CD14-positive monocyte (primary cell): ENCODE results near the gene SYT4. TPM values are rescaled to one million over a fixed set of nuclear protein-coding genes. Genes with fewer than 3 reads are reported as not detected.
"Not testable (repeated sequence)": the region's sequence is repeated elsewhere in the genome, so short reads cannot be mapped to it uniquely, and the experiment has no call there.

Source experiments
- DNase-seq, 3 donors: peaks; one replicate each; pipeline ENCODE4 v3.0.0-alpha.2; 2011 to 2022
- H2AFZ ChIP-seq: 2 replicates; pipeline ENCODE4 v1.6.0; 2012; ENCODE audit warnings: mild to moderate bottlenecking, low read depth, low read length, inconsistent platforms; ENCODE audit not compliant: insufficient read depth, poor library complexity, severe bottlenecking
- H3K27ac ChIP-seq, 2 donors: 1 replicate in 1 of 2; 2 replicates in 1 of 2; pipeline ENCODE4 v1.5.1; 2012 to 2013; ENCODE audit warnings: low read length in 2 of 2, control low read depth in 1 of 2, inconsistent platforms in 1 of 2, low read depth in 1 of 2, mild to moderate bottlenecking in 1 of 2
- H3K27me3 ChIP-seq, 2 donors: one replicate each; pipeline versions ENCODE4 v1.6.0 to v1.6.1; 2011 to 2013; ENCODE audit warnings: low read length in 2 of 2; ENCODE audit not compliant: control insufficient read depth in 2 of 2, insufficient read depth in 2 of 2
- H3K36me3 ChIP-seq, 2 donors: replicated peaks in 1 of 2; 1 replicate in 1 of 2; 2 replicates in 1 of 2; pipeline versions ENCODE4 v1.5.1 to v1.6.1; 2012 to 2013; ENCODE audit warnings: low read length in 2 of 2, control low read depth in 1 of 2, inconsistent platforms in 1 of 2, mild to moderate bottlenecking in 1 of 2; ENCODE audit not compliant: insufficient read depth in 2 of 2, control insufficient read depth in 1 of 2
- H3K4me1 ChIP-seq, 2 donors: 1 replicate in 1 of 2; 2 replicates in 1 of 2; pipeline versions ENCODE4 v1.5.1 to v1.6.1; 2012 to 2013; ENCODE audit warnings: low read length in 2 of 2, control low read depth in 1 of 2, inconsistent platforms in 1 of 2, mild to moderate bottlenecking in 1 of 2, moderate library complexity in 1 of 2; ENCODE audit not compliant: insufficient read depth in 2 of 2, control insufficient read depth in 1 of 2
- H3K4me2 ChIP-seq: replicated peaks from 2 replicates; pipeline ENCODE3; 2012; ENCODE audit warnings: low read length, moderate library complexity, mild to moderate bottlenecking; ENCODE audit not compliant: poor library complexity, severe bottlenecking; ENCODE audit errors: extremely low read depth
- H3K4me3 ChIP-seq, 3 experiments: fragments of 200-600 bp in 1 of 3; sonication (generic) in 1 of 3; replicated peaks in 1 of 3; 1 replicate in 2 of 3; 2 replicates in 1 of 3; pipeline ENCODE4 v1.5.1; 2011 to 2013; ENCODE audit warnings: low read length in 3 of 3, mild to moderate bottlenecking in 3 of 3, control low read depth in 2 of 3, low read depth in 2 of 3, inconsistent platforms in 1 of 3, moderate library complexity in 1 of 3
- H3K79me2 ChIP-seq: 2 replicates; pipeline ENCODE4 v1.6.0; 2012; ENCODE audit warnings: mild to moderate bottlenecking, control low read depth, inconsistent platforms, low read length, moderate library complexity; ENCODE audit not compliant: insufficient read depth
- H3K9ac ChIP-seq: 2 replicates; pipeline ENCODE4 v1.6.0; 2017; ENCODE audit warnings: low read length, mild to moderate bottlenecking; ENCODE audit not compliant: insufficient read depth, poor library complexity, severe bottlenecking
- H3K9me3 ChIP-seq, 2 donors: replicated peaks in 1 of 2; 1 replicate in 1 of 2; 2 replicates in 1 of 2; pipeline versions ENCODE4 v1.5.1 to v1.6.1; 2012 to 2013; ENCODE audit warnings: low read length in 2 of 2, control low read depth in 1 of 2; ENCODE audit not compliant: control insufficient read depth in 1 of 2, insufficient read depth in 1 of 2
- H4K20me1 ChIP-seq: 2 replicates; pipeline ENCODE4 v1.6.0; 2012; ENCODE audit warnings: mild to moderate bottlenecking, low read length, control low read depth, moderate library complexity; ENCODE audit not compliant: insufficient read depth
- H3K27ac Mint-ChIP-seq, 7 donors: one replicate each; pipeline ENCODE4 v1.8.0; 2020; ENCODE audit warnings: mild to moderate bottlenecking in 7 of 7, mixed read lengths in 7 of 7, moderate library complexity in 6 of 7, inconsistent platforms in 2 of 7
- H3K27me3 Mint-ChIP-seq, 3 donors: one replicate each; pipeline ENCODE4 v1.8.0; 2021 to 2022; ENCODE audit warnings: low read depth in 3 of 3, mild to moderate bottlenecking in 3 of 3, mixed read lengths in 3 of 3, moderate library complexity in 3 of 3, inconsistent platforms in 1 of 3
- H3K36me3 Mint-ChIP-seq, 2 donors: one replicate each; pipeline ENCODE4 v1.8.0; 2020; ENCODE audit warnings: mixed read lengths in 2 of 2, inconsistent platforms in 1 of 2, mild to moderate bottlenecking in 1 of 2
- H3K4me1 Mint-ChIP-seq: one replicate; pipeline ENCODE4 v1.8.0; 2020; ENCODE audit warnings: mild to moderate bottlenecking, mixed read lengths
- H3K4me3 Mint-ChIP-seq, 2 donors: one replicate each; pipeline ENCODE4 v1.8.0; 2020; ENCODE audit warnings: mild to moderate bottlenecking in 2 of 2, mixed read lengths in 2 of 2, moderate library complexity in 1 of 2
- H3K9me3 Mint-ChIP-seq, 7 donors: one replicate each; pipeline ENCODE4 v1.8.0; 2020 to 2022; ENCODE audit warnings: mixed read lengths in 7 of 7, mild to moderate bottlenecking in 6 of 7, moderate library complexity in 6 of 7, inconsistent platforms in 2 of 7
- CTCF ChIP-seq: fragments of 200-600 bp; IDR thresholded peaks from one replicate; pipeline ENCODE4 v1.8.0; 2022; ENCODE audit warnings: antibody characterized with exemption, mild to moderate bottlenecking
- WGBS: methylation state at CpG from one replicate; pipeline ENCODE4 v1.1.5; 2013; ENCODE audit warnings: missing lambda C conversion rate; ENCODE audit not compliant: insufficient coverage; 5-methylcytosine and 5-hydroxymethylcytosine counted together
- intact Hi-C, 2 donors: fragments of 100-400 bp; cut with micrococcal nuclease; formaldehyde crosslinking; loops; one replicate each; pipeline versions ENCODE4 v1.15.0 to v1.15.1; 2023
- polyA plus RNA-seq, 3 donors: library from polyadenylated mRNA; depleted of rRNA in 1 of 3; unstranded in 2 of 3; stranded (reverse) in 1 of 3; fragments of 300-500 nt in 2 of 3; fragments of >200 nt in 1 of 3; fragmentation: Illumina TruSeq in 2 of 3; gene quantifications; 1 replicate in 2 of 3; 2 replicates in 1 of 3; pipeline ENCODE4 v1.2.3, GENCODE V29; 2012 to 2021

The SYT4 gene
- polyA plus RNA-seq, 3 donors: not detected

GRCh38 chr18:43310239-43310638 lies 32.9 kb upstream of the SYT4 start:
- WGBS: no CpG with 5 or more reads among the region's 1 CpG
- H3K9me3 Mint-ChIP-seq: peaks cover 0 to 2% (median 0%) of the 10 kb centered on the region in 7 donors
- Histone ChIP-seq H3K79me2 (no peaks in the 10 kb centered on the region), H3K27me3 (no peaks in the 10 kb centered on the region), H3K9me3 (no peaks in the 10 kb centered on the region), H3K4me1 (no peaks in the 10 kb centered on the region), H4K20me1 (no peaks in the 10 kb centered on the region), H3K9ac (no peak overlapping the region), H2AFZ (no peak overlapping the region), H3K36me3 (no peaks in the 10 kb centered on the region), H3K27ac (no peak overlapping the region), H3K4me2 (no peak overlapping the region), H3K4me3 (no peak overlapping the region)
- no peak for TF ChIP-seq CTCF
- no peak overlapping the region for H3K4me3 Mint-ChIP-seq
- no peaks in the 10 kb centered on the region for H3K4me1 Mint-ChIP-seq
- H3K27me3 Mint-ChIP-seq: peaks cover 0 to 1% (median 0%) of the 10 kb centered on the region in 3 donors
- no peaks in the 10 kb centered on the region for H3K36me3 Mint-ChIP-seq
- intact Hi-C loops: no loop called here
- no peak for DNase-seq
- no peak overlapping the region for H3K27ac Mint-ChIP-seq

- Histone ChIP-seq H3K4me2 (no peak overlapping the region), H4K20me1 (no peaks in the 10 kb centered on the region), H3K36me3 (no peaks in the 10 kb centered on the region), H2AFZ (no peak overlapping the region), H3K27ac (no peak overlapping the region), H3K9me3 (no peaks in the 10 kb centered on the region), H3K9ac (no peak overlapping the region), H3K79me2 (no peaks in the 10 kb centered on the region), H3K27me3 (no peaks in the 10 kb centered on the region), H3K4me1 (no peaks in the 10 kb centered on the region), H3K4me3 (no peak overlapping the region)
- peaks cover 0 to 4% (median 0%) of the 10 kb centered on the region in 7 donors for H3K9me3 Mint-ChIP-seq
- no peaks in the 10 kb centered on the region for H3K27me3 Mint-ChIP-seq
- intact Hi-C loops: no loop called here
- no peak overlapping the region for H3K27ac Mint-ChIP-seq
- no peak for DNase-seq
- TF ChIP-seq CTCF: no peak
- no CpG with 5 or more reads among the region's 2 CpGs for WGBS
- no peaks in the 10 kb centered on the region for H3K36me3 Mint-ChIP-seq
- no peaks in the 10 kb centered on the region for H3K4me1 Mint-ChIP-seq
- H3K4me3 Mint-ChIP-seq: no peak overlapping the region
Observed at GRCh38 chr18:43303376-43303775, 26.1 kb upstream of the SYT4 start.

GRCh38 chr18:43286187-43286586 lies 8.9 kb upstream of the SYT4 start:
- H3K36me3 ChIP-seq, intact Hi-C loops, H3K27ac ChIP-seq, H3K27me3 Mint-ChIP-seq, H2AFZ ChIP-seq, H3K4me3 Mint-ChIP-seq, H3K4me3 ChIP-seq, H3K27me3 ChIP-seq, H3K4me1 ChIP-seq, H4K20me1 ChIP-seq, H3K4me2 ChIP-seq, H3K9me3 Mint-ChIP-seq, H3K36me3 Mint-ChIP-seq, H3K9ac ChIP-seq, DNase-seq, H3K27ac Mint-ChIP-seq, H3K9me3 ChIP-seq, H3K4me1 Mint-ChIP-seq, H3K79me2 ChIP-seq: not testable (repeated sequence)
- 87% methylated on average over 10 of the region's 11 CpGs for WGBS
